Measurements from ENCODE around the gene CD300H.

The CD300H gene

GRCh38 chr17:74542166-74542565 lies 25.1 kb downstream of the CD300H start:
- no peak for TF ChIP-seq CTCF (IDR thresholded peaks at IDR 0.05; ENCODE audit: low read depth, low read length)
- no peaks in the 10 kb centered on the region for H3K36me3 ChIP-seq
- H3K9me3 ChIP-seq, result no peaks in the 10 kb centered on the region
- no peak for DNase-seq
- no peaks in the 10 kb centered on the region for H3K4me1 ChIP-seq
- H3K4me3 ChIP-seq (ENCODE audit: low read depth, low read length), result no peak overlapping the region
- H3K27me3 ChIP-seq, result peaks cover 3% of the 10 kb centered on the region; the same call in 1 of the 2 replicates

GRCh38 chr17:74541176-74542111 lies 25.9 kb downstream of the CD300H start:
- DNase-seq, result no peak
- H3K4me1 ChIP-seq, result no peaks in the 10 kb centered on the region
- TF ChIP-seq CTCF (IDR thresholded peaks at IDR 0.05; ENCODE audit: low read depth, low read length), result no peak
- H3K36me3 ChIP-seq, result no peaks in the 10 kb centered on the region
- no peak overlapping the region for H3K4me3 ChIP-seq (ENCODE audit: low read depth, low read length)
- no peaks in the 10 kb centered on the region for H3K9me3 ChIP-seq
- H3K27me3 ChIP-seq, result peaks cover 7% of the 10 kb centered on the region

- Histone ChIP-seq H3K9me3 (no peaks in the 10 kb centered on the region; the same call in 1 of the 2 replicates), H3K4me1 (no peaks in the 10 kb centered on the region), H3K36me3 (no peaks in the 10 kb centered on the region), H3K27me3 (peaks cover 9% of the 10 kb centered on the region), H3K4me3 (ENCODE audit: low read depth, low read length) (no peak overlapping the region)
- no peak for TF ChIP-seq CTCF (IDR thresholded peaks at IDR 0.05; ENCODE audit: low read depth, low read length)
- DNase-seq, result no peak
These were observed 28.0 kb downstream of the CD300H start for GRCh38 chr17:74539281-74539820.

GRCh38 chr17:74536890-74537289 lies 30.4 kb downstream of the CD300H start:
- Histone ChIP-seq H3K9me3 (no peaks in the 10 kb centered on the region; the same call in 1 of the 2 replicates), H3K4me1 (no peaks in the 10 kb centered on the region), H3K4me3 (ENCODE audit: low read depth, low read length) (no peak overlapping the region), H3K27me3 (peaks cover 12% of the 10 kb centered on the region), H3K36me3 (no peaks in the 10 kb centered on the region)
- DNase-seq, result no peak
- no peak for TF ChIP-seq CTCF (IDR thresholded peaks at IDR 0.05; ENCODE audit: low read depth, low read length)

GRCh38 chr17:74532115-74532514 lies 35.2 kb downstream of the CD300H start:
- DNase-seq, result peak; percentile 36
- H3K27me3 ChIP-seq, result peaks cover 17% of the 10 kb centered on the region
- no peaks in the 10 kb centered on the region; the same call in 1 of the 2 replicates for H3K9me3 ChIP-seq

More at GRCh38 chr17:74532115-74532514, 35.2 kb downstream of the CD300H start:
- no peaks in the 10 kb centered on the region for H3K4me1 ChIP-seq
- no peaks in the 10 kb centered on the region for H3K36me3 ChIP-seq
- no peak overlapping the region for H3K4me3 ChIP-seq (ENCODE audit: low read depth, low read length)
- TF ChIP-seq CTCF (IDR thresholded peaks at IDR 0.05; ENCODE audit: low read depth, low read length), result no peak

Measured in BE2C (cell line).